ENCODE data around the gene SLC29A1.

Gene SLC29A1

GRCh38 chr6:44207966-44208365 lies 15.4 kb upstream of the SLC29A1 start:
- H3K4me3 Mint-ChIP-seq: no peak overlapping the region
- H3K36me3 Mint-ChIP-seq (ENCODE audit: low read depth): no peaks in the 10 kb centered on the region
- H3K9me3 Mint-ChIP-seq: no peaks in the 10 kb centered on the region
- no peak overlapping the region for H3K27ac Mint-ChIP-seq
- H3K27me3 Mint-ChIP-seq: peaks cover 5% of the 10 kb centered on the region
- H3K4me1 Mint-ChIP-seq (ENCODE audit: low read depth): no peaks in the 10 kb centered on the region

GRCh38 chr6:44211284-44211683 lies 12.1 kb upstream of the SLC29A1 start:
- no peaks in the 10 kb centered on the region for H3K4me1 Mint-ChIP-seq (ENCODE audit: low read depth)
- H3K27me3 Mint-ChIP-seq: no peaks in the 10 kb centered on the region
- no peaks in the 10 kb centered on the region for H3K36me3 Mint-ChIP-seq (ENCODE audit: low read depth)
- no peak overlapping the region for H3K27ac Mint-ChIP-seq
- no peaks in the 10 kb centered on the region for H3K9me3 Mint-ChIP-seq
- H3K4me3 Mint-ChIP-seq: no peak overlapping the region

DNA sequence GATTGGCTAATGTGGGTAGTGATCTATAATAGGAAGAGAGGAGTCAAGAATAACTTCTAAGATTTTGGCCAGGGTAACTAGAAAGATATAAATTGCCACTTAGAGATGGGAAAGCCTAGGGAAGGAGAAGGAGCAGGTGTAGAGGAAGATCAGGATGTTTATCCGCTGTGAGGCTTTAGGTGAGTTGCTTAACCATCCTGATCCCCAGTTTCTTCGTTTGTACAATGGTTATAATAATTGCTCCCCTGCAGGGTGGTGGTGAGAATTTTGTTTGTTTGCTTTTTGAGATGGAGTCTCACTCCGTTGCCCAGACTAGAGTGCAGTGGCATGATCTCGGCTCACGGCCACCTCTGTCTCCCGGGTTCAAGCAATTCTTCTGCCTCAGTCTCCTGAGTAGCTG lies 9.1 kb upstream of the SLC29A1 start:
- H3K36me3 Mint-ChIP-seq (ENCODE audit: low read depth): no peaks in the 10 kb centered on the region
- no peak overlapping the region for H3K4me3 Mint-ChIP-seq
- peaks cover 11% of the 10 kb centered on the region for H3K4me1 Mint-ChIP-seq (ENCODE audit: low read depth)
- H3K27ac Mint-ChIP-seq: no peak overlapping the region
- no peaks in the 10 kb centered on the region for H3K9me3 Mint-ChIP-seq
- no peaks in the 10 kb centered on the region for H3K27me3 Mint-ChIP-seq

GRCh38 chr6:44216677-44217331 lies 6.6 kb upstream of the SLC29A1 start, which contains the start of gene MYMX:
Gene MYMX (plus strand): TSS chr6:44216926. CDS start chr6:44217472, 546 bp downstream.
- no peaks in the 10 kb centered on the region for H3K27me3 Mint-ChIP-seq
- H3K4me3 Mint-ChIP-seq: no peak within 1 kb of the TSS
- H3K9me3 Mint-ChIP-seq: no peaks in the 10 kb centered on the region
- no peak within 1 kb of the TSS for H3K27ac Mint-ChIP-seq
- no peaks in the 10 kb centered on the region for H3K36me3 Mint-ChIP-seq (ENCODE audit: low read depth)
- peaks cover 28% of the 10 kb centered on the region for H3K4me1 Mint-ChIP-seq (ENCODE audit: low read depth)

- H3K27ac Mint-ChIP-seq: no peak overlapping the region
- no peak overlapping the region for H3K4me3 Mint-ChIP-seq
- no peaks in the 10 kb centered on the region for H3K9me3 Mint-ChIP-seq
- peaks cover 35% of the 10 kb centered on the region for H3K4me1 Mint-ChIP-seq (ENCODE audit: low read depth)
- no peaks in the 10 kb centered on the region for H3K27me3 Mint-ChIP-seq
- H3K36me3 Mint-ChIP-seq (ENCODE audit: low read depth): no peaks in the 10 kb centered on the region
These were observed 5.9 kb upstream of the SLC29A1 start for GRCh38 chr6:44217332-44218143.

DNA sequence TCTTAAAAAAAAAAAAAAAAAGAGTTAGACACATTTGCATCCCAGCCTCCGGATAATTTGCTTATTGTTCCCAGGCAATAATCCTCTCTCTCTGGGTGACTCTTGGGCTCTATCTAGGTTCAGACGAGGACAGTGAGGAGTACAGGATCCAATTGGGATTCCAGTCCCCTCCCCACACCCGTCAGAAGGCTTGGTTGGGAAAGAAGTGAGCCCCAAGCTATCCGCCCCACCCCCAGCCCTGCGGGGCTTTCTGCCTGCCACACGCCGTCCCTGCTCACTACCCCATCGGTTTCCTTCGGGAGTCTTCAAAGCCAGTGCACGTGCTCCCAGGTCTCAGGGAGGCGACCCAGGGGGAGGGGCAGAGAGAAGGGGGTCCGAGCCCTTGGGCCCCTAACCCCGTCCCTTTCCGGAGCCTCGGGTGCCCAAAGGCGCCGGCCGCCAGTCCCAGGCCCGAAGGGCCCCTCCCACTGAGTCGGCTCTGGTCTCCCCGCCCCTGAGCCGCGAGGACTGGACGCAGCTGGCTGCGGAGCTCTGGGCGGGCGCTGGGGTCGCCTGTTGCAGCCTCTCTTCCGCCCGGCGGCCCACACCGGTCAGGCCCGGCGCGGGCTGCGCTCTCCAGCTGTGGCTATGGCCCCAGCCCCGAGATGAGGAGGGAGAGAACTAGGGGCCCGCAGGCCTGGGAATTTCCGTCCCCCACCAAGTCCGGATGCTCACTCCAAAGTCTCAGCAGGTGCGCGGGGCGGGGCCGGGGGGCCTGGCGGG lies 4.2 kb upstream of the SLC29A1 start:
- Mint-ChIP-seq H3K4me3 (peak overlapping the region; percentile 55), H3K27me3 (no peaks in the 10 kb centered on the region), H3K27ac (no peak overlapping the region), H3K36me3 (ENCODE audit: low read depth) (no peaks in the 10 kb centered on the region), H3K9me3 (no peaks in the 10 kb centered on the region), H3K4me1 (ENCODE audit: low read depth) (peaks cover 42% of the 10 kb centered on the region)

DNA sequence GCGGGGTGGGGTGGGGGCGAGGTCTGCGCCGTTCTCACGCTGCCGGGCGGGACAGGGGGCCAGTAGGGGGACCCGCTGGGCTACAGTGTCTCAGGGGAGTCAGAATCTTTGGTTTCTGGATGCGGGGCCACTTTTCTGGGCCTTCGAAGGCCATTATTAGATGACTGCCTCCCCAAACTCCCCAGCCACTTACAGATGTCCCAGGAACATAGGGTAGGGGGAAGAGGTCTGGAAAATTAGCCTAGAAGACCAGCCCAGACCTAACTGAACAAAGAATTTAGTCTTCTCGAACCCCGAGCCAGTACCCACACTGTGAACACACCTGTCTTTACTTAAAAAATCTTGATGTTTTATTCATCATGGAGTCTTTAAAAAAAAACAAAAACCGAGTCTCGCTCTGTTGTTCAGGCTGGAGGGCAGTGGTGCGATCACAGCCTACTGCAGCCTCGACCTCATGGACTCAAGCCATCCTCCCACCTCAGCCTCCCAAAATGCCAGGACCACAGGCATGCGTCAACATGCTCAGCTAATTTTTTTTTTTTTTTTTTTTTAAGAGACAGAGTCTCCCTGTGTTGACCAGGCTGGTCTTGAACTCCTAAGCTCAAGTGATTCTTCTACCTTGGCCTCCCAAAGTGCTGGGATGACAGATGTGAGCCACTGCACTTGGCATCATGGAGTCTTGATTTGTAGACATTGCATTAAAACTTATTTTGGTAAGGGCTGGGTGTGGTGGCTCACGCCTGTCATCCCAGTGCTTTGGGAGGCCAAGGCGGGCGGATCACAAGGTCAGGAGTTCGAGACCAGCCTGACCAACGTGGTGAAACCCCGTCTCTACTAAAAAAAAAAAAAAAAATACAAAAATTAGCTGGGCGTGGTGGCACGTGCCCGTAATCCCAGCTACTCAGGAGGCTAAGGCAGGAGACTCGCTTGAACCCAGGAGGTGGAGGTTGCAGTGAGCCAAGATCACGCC lies 3.3 kb upstream of the SLC29A1 start:
- no peaks in the 10 kb centered on the region for H3K27me3 Mint-ChIP-seq
- no peak overlapping the region for H3K27ac Mint-ChIP-seq
- H3K4me1 Mint-ChIP-seq (ENCODE audit: low read depth): peaks cover 51% of the 10 kb centered on the region
- peak overlapping the region; percentile 23 for H3K4me3 Mint-ChIP-seq
- H3K36me3 Mint-ChIP-seq (ENCODE audit: low read depth): peaks cover 7% of the 10 kb centered on the region
- H3K9me3 Mint-ChIP-seq: no peaks in the 10 kb centered on the region

DNA sequence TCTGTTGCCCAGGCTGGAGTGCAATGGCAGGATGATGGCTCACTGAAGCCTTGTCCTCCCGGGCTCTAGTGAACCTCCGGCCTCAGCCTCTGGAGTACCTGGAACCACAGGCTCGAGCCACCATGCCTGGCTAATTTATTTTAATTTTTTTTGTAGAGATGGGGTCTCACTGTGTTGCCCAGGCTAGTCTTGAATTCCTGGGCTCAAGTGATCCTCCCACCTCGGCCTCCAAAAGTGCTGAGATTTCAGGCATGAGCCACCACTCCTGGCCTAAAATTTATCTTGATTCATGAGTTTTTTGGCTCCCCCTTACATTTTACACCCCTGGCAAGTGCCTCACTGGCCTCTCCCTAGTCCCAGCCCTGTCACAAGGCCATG lies 2.5 kb upstream of the SLC29A1 start:
- Mint-ChIP-seq H3K9me3 (no peaks in the 10 kb centered on the region), H3K27me3 (no peaks in the 10 kb centered on the region), H3K4me1 (ENCODE audit: low read depth) (peaks cover 55% of the 10 kb centered on the region), H3K36me3 (ENCODE audit: low read depth) (peaks cover 11% of the 10 kb centered on the region), H3K4me3 (no peak overlapping the region), H3K27ac (peak overlapping the region; percentile 46)

DNA sequence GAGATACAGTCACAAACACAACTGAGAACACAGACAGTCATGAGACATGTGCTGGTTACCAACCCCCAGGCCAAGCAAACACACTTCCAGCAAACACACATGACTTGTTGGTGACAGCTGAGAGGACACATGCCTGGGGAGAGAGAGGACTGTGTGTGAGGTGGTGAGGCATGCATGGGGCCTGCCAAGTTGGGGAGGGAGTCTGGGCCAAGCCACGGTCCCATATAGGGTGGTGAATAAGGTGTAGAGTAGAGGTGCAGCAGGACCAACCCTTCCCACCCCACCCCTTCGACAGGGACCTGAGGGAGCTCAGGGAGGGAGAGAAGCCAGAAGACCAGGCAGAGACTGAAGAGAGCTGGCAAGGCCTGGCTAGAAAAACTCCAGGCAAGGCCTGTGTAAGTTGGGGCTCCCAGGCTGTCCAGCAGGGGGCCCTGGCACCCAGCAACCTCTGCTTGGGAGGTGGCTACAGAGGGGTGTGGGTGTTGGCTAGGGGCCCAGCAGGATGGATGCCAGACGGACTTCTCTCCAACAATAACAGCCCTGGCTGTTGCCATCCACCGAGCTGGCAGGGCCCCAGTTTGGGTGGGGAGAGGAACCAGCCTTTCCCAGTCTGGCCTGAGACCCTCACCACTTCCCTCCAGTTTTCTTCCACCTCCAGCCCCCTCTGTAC lies 2.0 kb upstream of the SLC29A1 start:
- H3K9me3 Mint-ChIP-seq: no peaks in the 10 kb centered on the region
- H3K27me3 Mint-ChIP-seq: no peaks in the 10 kb centered on the region
- H3K4me3 Mint-ChIP-seq: no peak overlapping the region
- peaks cover 11% of the 10 kb centered on the region for H3K36me3 Mint-ChIP-seq (ENCODE audit: low read depth)
- peak overlapping the region; percentile 46 for H3K27ac Mint-ChIP-seq
- peaks cover 55% of the 10 kb centered on the region for H3K4me1 Mint-ChIP-seq (ENCODE audit: low read depth)

GRCh38 chr6:44221961-44222335 lies 1.4 kb upstream of the SLC29A1 start:
- Mint-ChIP-seq H3K4me1 (ENCODE audit: low read depth) (peaks cover 55% of the 10 kb centered on the region), H3K36me3 (ENCODE audit: low read depth) (peaks cover 11% of the 10 kb centered on the region), H3K4me3 (no peak overlapping the region), H3K27ac (peak overlapping the region; percentile 40), H3K27me3 (no peaks in the 10 kb centered on the region), H3K9me3 (no peaks in the 10 kb centered on the region)

DNA sequence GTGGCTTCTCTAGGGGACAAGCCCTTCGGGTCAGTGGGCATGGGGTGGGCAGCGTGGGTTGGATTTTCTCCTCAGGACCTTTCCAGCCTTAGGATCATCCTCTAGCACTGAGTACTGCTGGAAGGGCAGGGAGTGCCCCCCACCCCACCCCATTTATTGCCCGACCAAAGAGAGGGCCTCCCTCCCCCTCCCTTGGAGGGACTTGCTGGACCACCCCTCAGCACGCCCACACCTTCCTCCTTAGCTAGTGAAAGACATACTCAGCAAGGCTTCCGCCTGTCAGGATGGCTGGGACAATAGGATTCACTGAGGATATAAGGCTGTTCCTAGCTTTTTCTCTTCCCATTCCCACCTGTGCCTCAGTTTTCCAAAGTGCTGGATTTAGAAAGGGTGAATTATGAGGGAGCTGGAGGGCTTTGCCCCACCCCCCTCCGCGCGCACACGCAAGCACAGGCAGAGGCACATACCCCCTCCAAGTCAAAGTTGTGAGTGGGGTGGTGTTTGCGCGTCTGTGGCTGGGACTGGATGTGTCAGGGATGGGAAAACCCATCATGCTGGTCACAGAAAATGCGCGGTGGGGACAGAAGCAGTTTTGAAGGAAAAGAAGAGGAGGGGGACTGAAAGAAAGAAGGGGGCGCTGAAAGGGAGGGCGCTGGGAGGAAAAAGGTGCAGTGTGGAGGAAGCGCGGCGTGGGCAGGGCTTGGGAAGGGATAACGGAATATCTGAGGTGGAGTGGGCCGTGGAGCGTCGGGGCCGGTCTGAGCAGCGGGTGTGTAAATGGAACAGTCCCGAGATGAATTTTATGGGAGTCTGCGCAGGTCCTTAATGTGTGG lies 693 bp upstream of the SLC29A1 start:
- Mint-ChIP-seq H3K4me1 (ENCODE audit: low read depth) (peaks cover 55% of the 10 kb centered on the region), H3K27ac (peak overlapping the region; percentile 94), H3K27me3 (no peaks in the 10 kb centered on the region)

GRCh38 chr6:44224029-44224964 lies 902 bp downstream of the SLC29A1 start:
- H3K4me3 Mint-ChIP-seq: peak overlapping the region; percentile 92
- H3K27me3 Mint-ChIP-seq: no peaks in the 10 kb centered on the region
- H3K4me1 Mint-ChIP-seq (ENCODE audit: low read depth): peaks cover 44% of the 10 kb centered on the region
- H3K27ac Mint-ChIP-seq: peak overlapping the region; percentile 86
- no peaks in the 10 kb centered on the region for H3K9me3 Mint-ChIP-seq
- H3K36me3 Mint-ChIP-seq (ENCODE audit: low read depth): peaks cover 27% of the 10 kb centered on the region

More for the DNA sequence above, 693 bp upstream of the SLC29A1 start:
- H3K36me3 Mint-ChIP-seq (ENCODE audit: low read depth): peaks cover 14% of the 10 kb centered on the region
- H3K4me3 Mint-ChIP-seq: peak overlapping the region; percentile 92
- no peaks in the 10 kb centered on the region for H3K9me3 Mint-ChIP-seq

Measured in stimulated activated naive CD8-positive, alpha-beta T cell treated with anti-CD3 and anti-CD28 coated beads, Interleukin-15, Interleukin-2, amounts not matched to agents 100 ng/mL and 50 ng/mL, for 24 hours (primary cell).